Osteocyte (in vitro differentiated cells): ENCODE measurements around the gene SLC2A9. TPM values are rescaled to one million over a fixed set of nuclear protein-coding genes. Genes with fewer than 3 reads are reported as not detected.

ENCODE experiments used
- DNase-seq: peaks from one replicate; pipeline ENCODE4 v3.0.0; 2021; ENCODE audit warnings: mixed read lengths; ENCODE audit not compliant: unreplicated experiment; ENCODE audit errors: extremely low spot score
- H3K27ac Mint-ChIP-seq: one replicate; pipeline ENCODE4 v1.8.0; 2021; ENCODE audit warnings: mild to moderate bottlenecking, mixed read lengths; ENCODE audit not compliant: unreplicated experiment
- H3K27me3 Mint-ChIP-seq: one replicate; pipeline ENCODE4 v1.8.0; 2021; ENCODE audit warnings: mixed read lengths; ENCODE audit not compliant: unreplicated experiment
- H3K36me3 Mint-ChIP-seq: one replicate; pipeline ENCODE4 v1.8.0; 2021; ENCODE audit warnings: mixed read lengths; ENCODE audit not compliant: unreplicated experiment
- H3K4me1 Mint-ChIP-seq: one replicate; pipeline ENCODE4 v1.8.0; 2021; ENCODE audit warnings: mixed read lengths; ENCODE audit not compliant: unreplicated experiment
- H3K4me3 Mint-ChIP-seq: one replicate; pipeline ENCODE4 v1.8.0; 2021; ENCODE audit warnings: mild to moderate bottlenecking, moderate library complexity, mixed read lengths; ENCODE audit not compliant: unreplicated experiment
- H3K9me3 Mint-ChIP-seq: one replicate; pipeline ENCODE4 v1.8.0; 2021; ENCODE audit warnings: mixed read lengths; ENCODE audit not compliant: unreplicated experiment
- total RNA-seq: library from RNA; stranded (reverse); gene quantifications from 2 replicates; pipeline ENCODE4 v1.2.1, GENCODE V29; 2021
- TF ChIP-seq, protein P1 (sequence below): fragments of 200-600 bp; sonication (generic); IDR thresholded peaks from 2 replicates; pipeline ENCODE4 v1.5.0; 2021; ENCODE audit warnings: antibody characterized with exemption, mild to moderate bottlenecking, moderate library complexity

Gene SLC2A9
- total RNA-seq, 1 donor from 2014 or later: 0.43 TPM

DNA sequence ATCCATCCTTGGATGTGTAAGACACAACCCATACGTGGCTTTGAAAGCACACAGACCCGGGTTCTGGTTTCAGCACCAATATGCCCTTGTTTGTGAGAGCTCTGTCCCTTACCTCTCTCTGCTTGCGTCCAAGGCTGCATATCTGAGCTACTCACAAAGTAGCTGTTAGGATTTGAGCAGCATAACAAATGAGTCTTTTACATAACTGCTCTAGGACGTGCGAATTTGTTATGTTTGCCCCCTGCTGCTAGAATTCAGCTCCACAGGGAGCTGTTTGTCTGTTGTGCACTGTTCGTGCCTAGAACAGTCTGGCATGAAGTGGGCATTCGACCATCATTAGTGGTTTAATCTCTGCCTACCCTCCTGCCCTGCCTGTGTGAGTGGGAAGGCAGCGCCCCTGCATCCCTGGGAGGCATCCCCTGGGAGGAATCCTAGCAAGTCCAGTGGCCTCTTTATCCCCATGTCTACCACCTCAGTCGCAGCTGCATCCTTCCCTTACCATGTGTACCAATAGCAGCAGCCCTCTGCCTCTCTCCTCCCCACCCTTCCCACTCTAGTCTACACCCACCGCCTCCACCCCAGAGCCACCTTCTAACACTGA, 42.1 kb downstream of the SLC2A9 start:
- peak; percentile 62 for DNase-seq
- no peaks in the 10 kb centered on the region for H3K36me3 Mint-ChIP-seq
- H3K27ac Mint-ChIP-seq: no peak overlapping the region
- no peak overlapping the region for H3K4me3 Mint-ChIP-seq
- TF ChIP-seq, protein P1, sequence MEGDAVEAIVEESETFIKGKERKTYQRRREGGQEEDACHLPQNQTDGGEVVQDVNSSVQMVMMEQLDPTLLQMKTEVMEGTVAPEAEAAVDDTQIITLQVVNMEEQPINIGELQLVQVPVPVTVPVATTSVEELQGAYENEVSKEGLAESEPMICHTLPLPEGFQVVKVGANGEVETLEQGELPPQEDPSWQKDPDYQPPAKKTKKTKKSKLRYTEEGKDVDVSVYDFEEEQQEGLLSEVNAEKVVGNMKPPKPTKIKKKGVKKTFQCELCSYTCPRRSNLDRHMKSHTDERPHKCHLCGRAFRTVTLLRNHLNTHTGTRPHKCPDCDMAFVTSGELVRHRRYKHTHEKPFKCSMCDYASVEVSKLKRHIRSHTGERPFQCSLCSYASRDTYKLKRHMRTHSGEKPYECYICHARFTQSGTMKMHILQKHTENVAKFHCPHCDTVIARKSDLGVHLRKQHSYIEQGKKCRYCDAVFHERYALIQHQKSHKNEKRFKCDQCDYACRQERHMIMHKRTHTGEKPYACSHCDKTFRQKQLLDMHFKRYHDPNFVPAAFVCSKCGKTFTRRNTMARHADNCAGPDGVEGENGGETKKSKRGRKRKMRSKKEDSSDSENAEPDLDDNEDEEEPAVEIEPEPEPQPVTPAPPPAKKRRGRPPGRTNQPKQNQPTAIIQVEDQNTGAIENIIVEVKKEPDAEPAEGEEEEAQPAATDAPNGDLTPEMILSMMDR: no peak
- H3K9me3 Mint-ChIP-seq: no peaks in the 10 kb centered on the region
- peaks cover 5% of the 10 kb centered on the region for H3K4me1 Mint-ChIP-seq
- peaks cover 5% of the 10 kb centered on the region for H3K27me3 Mint-ChIP-seq

DNA sequence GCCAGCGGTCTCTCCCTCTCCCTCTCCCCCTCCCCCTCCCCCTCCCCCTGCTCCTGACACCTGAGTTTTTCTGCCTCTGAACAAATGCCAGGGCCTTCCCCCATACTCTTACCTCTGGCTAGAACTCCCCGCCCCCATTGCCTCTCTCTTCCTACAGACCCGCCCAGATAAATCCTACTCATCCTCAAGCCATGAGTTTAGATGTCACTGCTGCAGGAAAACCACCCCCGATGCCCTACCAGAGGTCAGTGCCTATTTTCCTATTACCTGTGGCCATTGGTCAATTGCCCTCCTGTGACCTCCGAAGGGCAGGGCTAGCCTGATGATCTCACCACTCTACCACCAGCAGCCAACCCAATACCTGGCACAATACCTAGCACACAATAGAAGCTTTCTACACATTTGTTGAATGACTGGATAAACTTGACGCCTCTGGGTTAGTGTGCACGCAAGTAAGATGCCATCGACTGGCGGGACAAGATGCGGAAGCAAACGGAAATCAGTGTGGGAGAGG, 43.7 kb downstream of the SLC2A9 start:
- TF ChIP-seq, protein P1: no peak
- peaks cover 5% of the 10 kb centered on the region for H3K4me1 Mint-ChIP-seq
- peaks cover 4% of the 10 kb centered on the region for H3K9me3 Mint-ChIP-seq
- H3K27ac Mint-ChIP-seq: no peak overlapping the region
- H3K4me3 Mint-ChIP-seq: no peak overlapping the region
- peak; percentile 64 for DNase-seq
- H3K36me3 Mint-ChIP-seq: no peaks in the 10 kb centered on the region
- H3K27me3 Mint-ChIP-seq: peaks cover 5% of the 10 kb centered on the region

DNA sequence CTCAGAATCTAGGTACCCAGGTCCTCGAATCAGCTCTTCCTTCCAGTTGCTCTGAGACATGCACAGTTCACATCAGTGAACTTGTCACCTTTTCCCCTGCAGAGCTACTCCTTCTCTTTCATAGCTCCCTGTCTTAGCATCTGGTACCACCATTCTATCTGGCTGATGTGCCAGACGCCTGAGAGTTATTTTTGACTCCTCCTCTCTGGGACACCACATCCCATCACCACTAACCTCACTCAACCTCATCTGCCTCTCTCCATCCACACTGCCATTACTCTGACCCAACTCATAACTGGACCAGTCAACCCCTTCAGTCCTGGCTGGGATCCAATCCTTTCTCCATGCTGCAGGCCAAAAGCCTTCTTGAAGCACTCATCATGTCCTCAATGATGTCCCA, 44.5 kb downstream of the SLC2A9 start:
- peaks cover 4% of the 10 kb centered on the region for H3K9me3 Mint-ChIP-seq
- H3K36me3 Mint-ChIP-seq: no peaks in the 10 kb centered on the region
- peak; percentile 40 for DNase-seq
- no peak overlapping the region for H3K27ac Mint-ChIP-seq
- H3K27me3 Mint-ChIP-seq: peaks cover 7% of the 10 kb centered on the region
- no peak overlapping the region for H3K4me3 Mint-ChIP-seq
- H3K4me1 Mint-ChIP-seq: peaks cover 5% of the 10 kb centered on the region
- TF ChIP-seq, protein P1: no peak

DNA sequence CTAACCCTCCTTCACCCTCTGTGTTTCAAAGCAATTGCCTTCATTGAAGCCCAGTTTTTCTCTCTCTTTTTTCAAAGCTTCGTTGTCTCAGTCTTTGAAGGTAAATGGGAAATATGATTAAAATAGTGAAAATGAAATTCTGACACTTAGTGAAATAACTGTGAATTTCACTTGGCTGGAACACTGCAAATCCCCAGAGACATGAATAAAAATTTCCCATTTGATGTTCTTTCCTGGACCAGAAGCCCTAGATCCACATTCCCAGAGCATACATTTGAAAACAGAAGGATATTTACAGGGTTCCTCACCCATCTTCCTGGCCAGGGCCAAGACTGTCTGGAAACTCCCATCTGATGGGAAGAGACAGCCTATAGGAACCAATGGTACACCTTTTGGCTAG, 45.0 kb downstream of the SLC2A9 start:
- Mint-ChIP-seq H3K36me3 (no peaks in the 10 kb centered on the region), H3K4me1 (peaks cover 5% of the 10 kb centered on the region), H3K27me3 (peaks cover 7% of the 10 kb centered on the region), H3K9me3 (peaks cover 4% of the 10 kb centered on the region), H3K4me3 (no peak overlapping the region), H3K27ac (no peak overlapping the region)
- no peak for DNase-seq
- TF ChIP-seq, protein P1: no peak

DNA sequence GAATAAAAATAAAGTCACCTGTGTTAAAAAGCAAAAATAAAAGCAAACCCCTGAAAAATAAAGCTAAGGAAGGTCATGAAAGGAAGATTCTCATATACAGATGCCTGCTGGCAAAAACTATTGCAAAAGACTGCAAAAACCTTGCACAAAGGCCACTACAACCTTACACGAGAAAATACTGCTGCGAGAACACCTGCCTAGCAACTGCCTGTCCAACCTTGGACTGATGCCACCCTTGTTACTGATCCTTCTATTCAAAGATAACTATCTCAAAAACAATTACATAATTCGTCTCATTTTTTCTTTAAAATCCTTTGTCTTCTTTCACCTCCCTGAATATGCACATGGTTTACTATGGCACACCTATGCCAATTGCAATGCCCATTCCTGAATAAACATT, 49.6 kb downstream of the SLC2A9 start:
- TF ChIP-seq, protein P1: no peak
- Mint-ChIP-seq H3K36me3 (no peaks in the 10 kb centered on the region), H3K4me3 (no peak overlapping the region), H3K4me1 (no peaks in the 10 kb centered on the region), H3K27me3 (peaks cover 12% of the 10 kb centered on the region), H3K27ac (no peak overlapping the region), H3K9me3 (peaks cover 4% of the 10 kb centered on the region)
- no peak for DNase-seq
